ENCODE measurements around the gene ZFP92. TPM values are rescaled to one million over a fixed set of nuclear protein-coding genes. Genes with fewer than 3 reads are reported as not detected.

ZFP92 gene
- polyA plus RNA-seq, 1 donor (not counting 4 experiments of a cell fraction or from before 2014, with no cell fraction given), result 0.64 TPM

- no peak overlapping the region for H2AFZ ChIP-seq (ENCODE audit: control insufficient read depth, low read length)
- no peak for TF ChIP-seq CTCF (optimal IDR thresholded peaks at IDR 0.05 in 1 of 3, IDR thresholded peaks at IDR 0.05 in 1 of 3, conservative IDR thresholded peaks at IDR 0.05 in 1 of 3; ENCODE audit: extremely low read depth in 1 of 3, insufficient read depth in 2 of 3, low read length in 3 of 3)
- no peak for TF ChIP-seq EZH2 (IDR thresholded peaks at IDR 0.05; ENCODE audit: low read length)
- H3K79me2 ChIP-seq (ENCODE audit: control insufficient read depth, insufficient read depth, low read length), result no peaks in the 10 kb centered on the region
- H3K36me3 ChIP-seq (ENCODE audit: control insufficient read depth in 2 of 2, extremely low read depth in 1 of 2, insufficient read depth in 2 of 2, low read length in 2 of 2), result no peaks in the 10 kb centered on the region
- DNase-seq (ENCODE audit: low read depth, low spot score) (no peak), FAIRE-seq (no peak)
- no peak overlapping the region for H3K27ac ChIP-seq (ENCODE audit: control insufficient read depth, insufficient read depth, low read length)
- H4K20me1 ChIP-seq (ENCODE audit: control insufficient read depth, extremely low read depth, insufficient read depth, low read length), result no peaks in the 10 kb centered on the region
- no peak overlapping the region for H3K9ac ChIP-seq (ENCODE audit: control insufficient read depth, extremely low read depth, insufficient read depth, low read length)
- dilution Hi-C loops (cut with MboI; ENCODE audit: extremely low pct_ligation_motif_present, low sequenced_read_pairs), result no loop called here
- H3K4me3 ChIP-seq (ENCODE audit: control insufficient read depth in 2 of 3, extremely low read depth in 1 of 3, insufficient read depth in 2 of 3, low read depth in 1 of 3, low read length in 3 of 3), result no peak overlapping the region
- H3K4me2 ChIP-seq (ENCODE audit: control insufficient read depth, extremely low read depth, insufficient read depth, low read depth, low read length), result no peak overlapping the region
- no peaks in the 10 kb centered on the region for H3K9me3 ChIP-seq (ENCODE audit: control insufficient read depth, low read depth, low read length)
- H3K4me1 ChIP-seq (ENCODE audit: control insufficient read depth, extremely low read depth, insufficient read depth, low read length), result peaks cover 5% of the 10 kb centered on the region
- no peaks in the 10 kb centered on the region for H3K27me3 ChIP-seq (ENCODE audit: control insufficient read depth, extremely low read depth, insufficient read depth, low read length)
- no peaks in the 10 kb centered on the region for H3K9me1 ChIP-seq (ENCODE audit: control insufficient read depth, extremely low read depth, insufficient read depth, low read length)
Observed at GRCh38 chrX:153413731-153414130, 2.5 kb downstream of the ZFP92 start.

GRCh38 chrX:153414856-153415510 lies 3.7 kb downstream of the ZFP92 start:
- H3K79me2 ChIP-seq (ENCODE audit: control insufficient read depth, insufficient read depth, low read length), result no peaks in the 10 kb centered on the region
- no peaks in the 10 kb centered on the region for H4K20me1 ChIP-seq (ENCODE audit: control insufficient read depth, extremely low read depth, insufficient read depth, low read length)
- no peak overlapping the region for H3K9ac ChIP-seq (ENCODE audit: control insufficient read depth, extremely low read depth, insufficient read depth, low read length)
- H2AFZ ChIP-seq (ENCODE audit: control insufficient read depth, low read length), result no peak overlapping the region
- H3K27ac ChIP-seq (ENCODE audit: control insufficient read depth, insufficient read depth, low read length), result no peak overlapping the region
- H3K9me1 ChIP-seq (ENCODE audit: control insufficient read depth, extremely low read depth, insufficient read depth, low read length), result no peaks in the 10 kb centered on the region
- DNase-seq (ENCODE audit: low read depth, low spot score) (no peak), FAIRE-seq (no peak)
- H3K4me3 ChIP-seq (ENCODE audit: control insufficient read depth in 2 of 3, extremely low read depth in 1 of 3, insufficient read depth in 2 of 3, low read depth in 1 of 3, low read length in 3 of 3), result no peak overlapping the region
- H3K9me3 ChIP-seq (ENCODE audit: control insufficient read depth, low read depth, low read length), result peaks cover 2% of the 10 kb centered on the region
- no peak for TF ChIP-seq CTCF (optimal IDR thresholded peaks at IDR 0.05 in 1 of 3, IDR thresholded peaks at IDR 0.05 in 1 of 3, conservative IDR thresholded peaks at IDR 0.05 in 1 of 3; ENCODE audit: extremely low read depth in 1 of 3, insufficient read depth in 2 of 3, low read length in 3 of 3)
- TF ChIP-seq EZH2 (IDR thresholded peaks at IDR 0.05; ENCODE audit: low read length), result no peak
- H3K36me3 ChIP-seq (ENCODE audit: control insufficient read depth in 2 of 2, extremely low read depth in 1 of 2, insufficient read depth in 2 of 2, low read length in 2 of 2), result no peaks in the 10 kb centered on the region
- H3K27me3 ChIP-seq (ENCODE audit: control insufficient read depth, extremely low read depth, insufficient read depth, low read length), result no peaks in the 10 kb centered on the region
- H3K4me2 ChIP-seq (ENCODE audit: control insufficient read depth, extremely low read depth, insufficient read depth, low read depth, low read length), result no peak overlapping the region
- H3K4me1 ChIP-seq (ENCODE audit: control insufficient read depth, extremely low read depth, insufficient read depth, low read length), result peaks cover 5% of the 10 kb centered on the region
- dilution Hi-C loops (cut with MboI; ENCODE audit: extremely low pct_ligation_motif_present, low sequenced_read_pairs), result no loop called here

Measured in keratinocyte (primary cell).